UCSD-AML1 (cell line): ENCODE data around the gene BRINP2.

ENCODE experiments used
- DNase-seq: peaks from one replicate; lab custom pipeline; 2025; ENCODE audit not compliant: unreplicated experiment; lab: John Stamatoyannopoulos, UW

Gene BRINP2

DNA sequence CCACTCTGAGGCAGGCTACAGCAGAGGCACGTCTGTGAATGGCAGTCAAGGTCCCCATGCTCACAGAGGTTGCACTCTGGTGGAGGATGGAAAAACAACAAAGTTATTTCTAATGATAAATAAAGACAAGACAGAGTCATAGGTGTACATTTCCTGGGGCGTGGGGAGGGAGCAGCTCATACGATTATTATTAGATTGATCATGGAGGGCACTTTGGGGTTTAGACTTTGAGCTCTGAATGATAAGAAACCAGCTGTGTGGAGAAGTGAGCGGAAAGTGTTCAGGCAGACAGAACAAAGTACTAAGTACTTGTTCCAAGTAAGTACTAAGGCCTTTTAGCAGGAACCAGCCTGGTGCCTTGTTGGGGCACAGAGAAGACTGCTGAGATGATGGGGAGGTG lies 86.8 kb downstream of the BRINP2 start:
- no peak for DNase-seq

GRCh38 chr1:177270863-177271262 lies 100.1 kb downstream of the BRINP2 start:
- DNase-seq, result no peak

GRCh38 chr1:177273141-177273540 lies 102.4 kb downstream of the BRINP2 start:
- no peak for DNase-seq

DNA sequence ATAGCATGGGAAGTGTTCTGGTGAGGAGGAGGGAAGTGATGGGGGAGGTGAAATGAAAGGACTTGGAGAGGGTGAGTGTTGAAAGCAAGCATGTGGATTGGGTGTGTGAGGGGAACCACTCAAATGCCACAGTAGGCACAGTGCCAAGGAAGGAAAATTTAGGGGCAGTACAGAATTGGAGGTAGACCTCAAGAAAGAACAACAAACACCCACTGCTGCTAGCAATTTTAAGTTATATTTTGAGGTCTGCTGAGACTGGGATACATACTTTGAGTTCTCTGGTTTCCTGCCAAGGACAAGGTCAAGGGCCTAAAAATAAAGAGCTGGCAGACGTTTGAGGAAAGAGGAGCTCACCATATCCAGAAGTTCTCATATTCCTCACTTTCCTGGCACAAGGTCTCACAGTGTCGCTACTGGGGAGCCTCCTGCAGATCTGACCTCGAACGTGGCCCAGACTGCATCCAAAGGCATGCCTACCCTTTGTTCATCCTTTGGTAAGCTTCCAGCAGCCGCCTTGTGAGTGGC lies 104.0 kb downstream of the BRINP2 start:
- no peak for DNase-seq

GRCh38 chr1:177275736-177276135 lies 105.0 kb downstream of the BRINP2 start:
- DNase-seq, result no peak

- no peak for DNase-seq
Measured at GRCh38 chr1:177278626-177279390, 108.0 kb downstream of the BRINP2 start.

DNA sequence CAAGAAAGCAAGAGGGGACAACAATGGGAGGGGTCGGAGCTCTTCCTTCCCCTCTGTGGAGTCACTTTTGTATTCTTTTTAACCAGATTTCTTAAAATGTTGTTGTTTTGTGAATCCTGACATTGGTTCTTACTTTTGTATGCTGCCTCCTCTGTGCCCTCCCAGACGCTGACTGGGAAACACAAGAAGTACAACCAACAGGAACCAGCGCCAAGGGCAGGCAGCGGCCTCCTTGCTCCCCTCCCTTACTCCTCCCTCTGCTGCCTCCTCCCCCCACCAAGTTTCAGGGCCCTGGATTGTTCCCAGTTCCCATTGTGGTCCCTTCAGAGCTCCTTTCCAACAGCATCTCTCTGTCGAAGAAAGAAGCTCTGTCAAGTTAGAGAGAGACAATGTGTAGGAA lies 111.1 kb downstream of the BRINP2 start:
- DNase-seq, result no peak

DNA sequence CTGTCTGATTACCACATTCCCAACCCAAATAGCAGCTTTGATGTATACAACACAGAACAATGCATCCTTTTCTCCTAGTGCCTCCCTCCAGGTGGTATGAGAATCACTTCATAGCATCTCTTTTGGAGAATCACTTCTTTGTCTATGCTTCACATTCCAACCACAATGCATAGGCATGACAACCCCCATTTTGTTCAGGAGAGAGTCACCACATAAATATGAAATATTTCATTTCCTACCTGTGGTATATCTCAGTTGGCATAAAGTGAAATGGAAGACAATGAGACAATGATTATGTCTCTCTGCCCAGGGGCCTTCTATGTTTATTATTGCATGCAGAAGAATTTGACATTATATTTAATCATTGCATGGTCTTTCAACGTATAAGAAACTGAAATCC lies 112.2 kb downstream of the BRINP2 start:
- DNase-seq, result no peak

GRCh38 chr1:177283380-177283779 lies 112.6 kb downstream of the BRINP2 start:
- DNase-seq, result no peak

DNA sequence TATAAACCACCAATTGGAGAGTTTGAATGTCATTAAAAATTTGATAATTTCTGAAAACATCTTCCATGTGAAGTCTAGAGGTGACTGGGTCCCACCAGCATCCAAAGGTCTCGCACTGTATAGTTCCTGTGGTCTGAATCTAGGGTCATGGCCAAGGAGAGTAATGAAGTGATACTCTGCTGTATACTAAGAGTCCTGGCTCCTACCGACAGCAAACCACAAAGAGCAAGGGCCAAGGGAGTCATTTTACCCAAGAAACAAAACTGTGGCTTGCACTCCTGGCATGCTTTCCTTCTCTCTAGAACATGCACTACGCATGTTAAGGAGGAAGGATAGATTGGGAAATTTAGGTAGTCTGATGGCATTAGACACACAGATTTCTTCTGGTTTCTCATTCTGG lies 115.6 kb downstream of the BRINP2 start:
- no peak for DNase-seq

GRCh38 chr1:177287270-177287669 lies 116.5 kb downstream of the BRINP2 start:
- DNase-seq, result no peak

DNA sequence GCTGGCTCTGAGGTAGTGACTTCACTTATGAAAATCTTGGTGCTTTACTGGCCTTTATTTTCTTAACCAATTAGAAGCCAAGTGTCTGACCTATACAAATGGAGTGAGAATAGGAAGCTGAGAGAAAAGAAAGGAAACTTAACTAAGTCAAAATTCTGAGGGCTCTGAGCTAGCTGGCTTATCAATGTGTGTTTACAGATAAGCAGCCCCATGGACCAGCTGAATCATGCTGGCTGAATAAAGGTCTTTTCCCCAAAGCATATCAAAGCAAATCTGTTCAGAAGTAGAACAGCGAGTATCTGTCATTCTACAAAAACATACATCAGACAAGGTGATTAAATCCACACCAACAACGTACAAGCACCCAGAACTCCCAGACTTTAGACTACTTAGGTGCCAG lies 117.2 kb downstream of the BRINP2 start:
- no peak for DNase-seq

DNA sequence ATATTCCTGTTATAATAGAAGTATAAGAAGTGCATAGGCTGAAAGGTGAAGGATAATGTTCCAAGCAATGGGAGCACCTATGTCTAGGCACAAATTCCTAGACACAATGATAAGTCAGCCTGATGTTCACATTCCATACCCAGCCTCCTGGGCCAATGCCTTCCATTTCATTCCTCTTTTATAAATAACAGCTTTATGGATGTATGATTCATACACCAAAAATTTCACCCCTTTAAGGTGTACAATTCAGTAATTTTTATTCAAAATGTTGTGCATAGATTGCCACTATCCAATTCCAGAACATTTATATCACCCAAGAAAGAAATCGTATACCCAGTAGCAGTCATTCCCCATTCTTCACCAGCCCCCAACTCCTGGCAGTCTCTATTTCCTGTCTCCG lies 118.8 kb downstream of the BRINP2 start:
- DNase-seq, result no peak

DNA sequence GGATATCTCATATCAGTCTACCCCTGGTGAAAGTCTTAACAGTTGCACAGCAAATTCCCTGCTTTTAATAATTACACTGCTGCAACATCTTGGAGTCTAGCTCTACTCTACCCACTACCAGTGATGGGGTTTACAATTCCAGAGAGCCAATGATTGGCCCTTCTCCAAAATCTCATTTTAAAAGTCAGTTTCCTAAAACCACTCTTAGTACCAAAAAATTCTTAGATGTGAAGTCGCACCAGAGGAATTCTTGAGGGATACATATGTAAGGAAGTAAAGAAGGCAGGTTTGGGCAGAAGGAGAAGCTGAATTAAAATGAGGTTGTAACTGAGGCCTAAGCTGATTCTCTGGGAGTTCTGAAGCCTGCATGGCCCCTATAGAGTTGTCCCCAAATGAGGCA lies 129.7 kb downstream of the BRINP2 start:
- DNase-seq, result no peak

GRCh38 chr1:177301425-177302124 lies 130.8 kb downstream of the BRINP2 start:
- no peak for DNase-seq

GRCh38 chr1:177302357-177303044 lies 131.7 kb downstream of the BRINP2 start:
- no peak for DNase-seq

DNA sequence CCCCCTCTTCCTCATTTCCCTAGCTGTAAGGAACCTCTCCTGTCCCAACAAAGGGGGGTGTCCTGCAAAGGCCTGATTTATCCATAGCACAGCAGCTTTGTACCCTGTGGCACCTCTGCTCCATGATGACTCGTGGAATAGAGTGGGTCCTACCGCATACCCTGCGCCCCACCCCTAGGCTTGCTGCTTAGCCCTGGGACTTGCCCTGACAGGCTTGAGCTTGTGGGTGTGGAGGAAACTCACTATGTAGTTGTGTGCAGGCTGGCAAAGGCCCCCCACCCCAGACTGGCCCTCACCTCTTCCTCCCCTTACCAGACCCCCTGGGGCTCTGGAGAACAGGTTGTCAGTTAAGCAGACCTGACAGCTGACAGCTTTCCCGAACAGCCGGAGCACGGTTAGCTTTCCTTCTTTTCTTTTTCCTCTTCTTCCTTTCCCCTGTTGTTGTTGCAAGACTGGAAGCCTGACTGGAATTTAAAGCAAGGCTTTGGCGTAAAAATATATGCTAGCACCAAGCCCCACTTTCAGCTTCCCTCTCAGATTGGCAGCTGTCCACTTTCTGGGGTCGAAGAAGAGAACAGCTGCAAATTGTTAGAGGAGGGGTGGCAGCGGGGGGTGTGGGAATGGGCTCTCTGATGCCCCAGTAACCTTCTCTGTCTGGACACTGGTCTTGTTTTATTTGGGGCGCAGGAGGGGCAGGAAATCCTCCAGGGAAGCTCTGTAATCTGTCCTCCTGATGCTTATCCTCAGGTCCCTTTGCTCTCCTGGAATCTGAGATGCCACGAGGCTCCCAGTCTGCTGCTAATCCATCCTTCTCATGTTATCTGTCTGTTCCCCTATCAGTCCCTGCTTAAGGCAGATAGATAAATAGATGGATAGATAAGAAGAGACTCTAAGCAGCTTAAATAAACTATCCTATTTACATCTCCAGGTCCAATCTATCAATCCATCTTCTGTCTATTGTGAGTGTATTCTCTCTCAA lies 134.6 kb downstream of the BRINP2 start:
- DNase-seq, result no peak

- no peak for DNase-seq
Measured at GRCh38 chr1:177306019-177306415, 135.3 kb downstream of the BRINP2 start.

- no peak for DNase-seq
Measured at GRCh38 chr1:177306981-177307380, 136.2 kb downstream of the BRINP2 start.

DNA sequence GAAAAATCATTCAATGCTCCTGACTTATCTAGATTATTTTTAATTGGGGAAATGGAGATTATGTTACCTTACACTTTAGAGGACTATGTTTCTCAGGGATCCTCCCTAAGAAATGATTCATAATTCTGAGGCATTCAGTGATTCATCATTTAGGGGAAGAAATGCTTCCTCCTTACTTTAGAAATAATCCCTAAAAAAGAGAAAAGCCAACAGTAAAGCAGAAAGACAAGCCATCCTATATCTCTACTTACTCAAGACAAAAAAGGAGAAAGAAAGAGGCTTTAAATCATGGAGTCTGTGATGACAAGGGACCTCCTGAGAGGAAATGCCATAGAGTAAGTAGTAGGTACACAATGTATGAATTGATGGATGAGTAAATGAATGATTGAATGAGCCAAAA lies 137.0 kb downstream of the BRINP2 start:
- DNase-seq, result no peak

GRCh38 chr1:177309880-177310279 lies 139.1 kb downstream of the BRINP2 start:
- DNase-seq, result no peak
